Measurements from ENCODE around the gene MRPL27. TPM values are rescaled to one million over a fixed set of nuclear protein-coding genes. Genes with fewer than 3 reads are reported as not detected.

Gene MRPL27
- total RNA-seq, 1 donor from 2014 or later: 49.8 TPM

- DNase-seq (ENCODE audit: low spot score): peak; percentile 53
- Mint-ChIP-seq H3K4me3 (ENCODE audit: unreplicated experiment) (no peak overlapping the region), H3K27ac (ENCODE audit: unreplicated experiment) (no peak overlapping the region), H3K4me1 (ENCODE audit: low read depth) (peaks cover 38% of the 10 kb centered on the region), H3K9me3 (ENCODE audit: low read depth) (no peaks in the 10 kb centered on the region), H3K36me3 (ENCODE audit: low read depth) (peaks cover 14% of the 10 kb centered on the region), H3K27me3 (ENCODE audit: low read depth) (no peaks in the 10 kb centered on the region)
- no peak for TF ChIP-seq CTCF (IDR thresholded peaks at IDR 0.05)
Measured at GRCh38 chr17:50367401-50367800, 5.6 kb downstream of the MRPL27 start.

- peaks cover 14% of the 10 kb centered on the region for H3K36me3 Mint-ChIP-seq (ENCODE audit: low read depth)
- no peak for TF ChIP-seq CTCF (IDR thresholded peaks at IDR 0.05)
- no peaks in the 10 kb centered on the region for H3K27me3 Mint-ChIP-seq (ENCODE audit: low read depth)
- peak; percentile 67 for DNase-seq (ENCODE audit: low spot score)
- no peaks in the 10 kb centered on the region for H3K9me3 Mint-ChIP-seq (ENCODE audit: low read depth)
- no peak overlapping the region for H3K4me3 Mint-ChIP-seq (ENCODE audit: unreplicated experiment)
- no peak overlapping the region for H3K27ac Mint-ChIP-seq (ENCODE audit: unreplicated experiment)
- H3K4me1 Mint-ChIP-seq (ENCODE audit: low read depth): peaks cover 31% of the 10 kb centered on the region
Measured at GRCh38 chr17:50365649-50366393, 7.2 kb downstream of the MRPL27 start.

- Mint-ChIP-seq H3K4me1 (ENCODE audit: low read depth) (peaks cover 29% of the 10 kb centered on the region), H3K27me3 (ENCODE audit: low read depth) (no peaks in the 10 kb centered on the region), H3K27ac (ENCODE audit: unreplicated experiment) (no peak overlapping the region), H3K9me3 (ENCODE audit: low read depth) (no peaks in the 10 kb centered on the region), H3K4me3 (ENCODE audit: unreplicated experiment) (no peak overlapping the region), H3K36me3 (ENCODE audit: low read depth) (peaks cover 11% of the 10 kb centered on the region)
- TF ChIP-seq CTCF (IDR thresholded peaks at IDR 0.05): no peak
- DNase-seq (ENCODE audit: low spot score): peak; percentile 20
Measured at GRCh38 chr17:50365165-50365564, 7.8 kb downstream of the MRPL27 start.

- H3K27me3 Mint-ChIP-seq (ENCODE audit: low read depth): no peaks in the 10 kb centered on the region
- DNase-seq (ENCODE audit: low spot score): no peak
- no peak overlapping the region for H3K4me3 Mint-ChIP-seq (ENCODE audit: unreplicated experiment)
Measured at GRCh38 chr17:50364715-50365114, 8.3 kb downstream of the MRPL27 start.

GRCh38 chr17:50364061-50364458 lies 8.9 kb downstream of the MRPL27 start:
- no peak for TF ChIP-seq CTCF (IDR thresholded peaks at IDR 0.05)
- H3K36me3 Mint-ChIP-seq (ENCODE audit: low read depth): peaks cover 10% of the 10 kb centered on the region
- no peak overlapping the region for H3K27ac Mint-ChIP-seq (ENCODE audit: unreplicated experiment)
- H3K4me3 Mint-ChIP-seq (ENCODE audit: unreplicated experiment): no peak overlapping the region
- no peaks in the 10 kb centered on the region for H3K27me3 Mint-ChIP-seq (ENCODE audit: low read depth)
- DNase-seq (ENCODE audit: low spot score): peak; percentile 68
- no peaks in the 10 kb centered on the region for H3K9me3 Mint-ChIP-seq (ENCODE audit: low read depth)
- H3K4me1 Mint-ChIP-seq (ENCODE audit: low read depth): peaks cover 29% of the 10 kb centered on the region

More at GRCh38 chr17:50364715-50365114, 8.3 kb downstream of the MRPL27 start:
- no peaks in the 10 kb centered on the region for H3K9me3 Mint-ChIP-seq (ENCODE audit: low read depth)
- H3K27ac Mint-ChIP-seq (ENCODE audit: unreplicated experiment): no peak overlapping the region
- peaks cover 29% of the 10 kb centered on the region for H3K4me1 Mint-ChIP-seq (ENCODE audit: low read depth)
- peak; percentile 44 for TF ChIP-seq CTCF (IDR thresholded peaks at IDR 0.05)
- H3K36me3 Mint-ChIP-seq (ENCODE audit: low read depth): peaks cover 10% of the 10 kb centered on the region

Measured in chondrocyte (in vitro differentiated cells).